GM21723 (cell line): Measurements from ENCODE around the gene LRRFIP2.
"Not testable (repeated sequence)": the region's sequence is repeated elsewhere in the genome, so short reads cannot be mapped to it uniquely, and the experiment has no call there.

Source experiments
- ATAC-seq: cut with Tn5 transposase; IDR thresholded peaks from one replicate; pipeline ENCODE4 v1.9.1; 2021; ENCODE audit warnings: mild to moderate bottlenecking, moderate library complexity; ENCODE audit not compliant: unreplicated experiment

Gene LRRFIP2

DNA sequence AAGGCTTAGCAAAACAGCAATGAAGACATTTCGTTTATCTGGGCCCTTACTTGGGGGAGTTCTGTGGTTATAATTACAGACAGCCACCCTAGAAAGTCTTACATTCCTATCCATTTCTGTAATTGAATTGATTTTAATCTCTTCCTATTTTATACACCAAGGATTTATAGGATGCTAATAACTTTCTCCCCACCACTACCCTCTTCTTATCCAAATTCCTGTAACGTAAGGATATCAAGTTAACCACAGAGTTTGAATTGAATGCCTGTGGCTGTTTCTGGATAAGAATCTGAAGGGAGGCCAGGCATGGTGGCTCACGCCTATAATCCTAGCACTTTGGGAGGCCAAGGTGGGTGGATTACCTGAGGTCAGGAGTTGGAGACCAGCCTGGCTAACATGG lies 102.5 kb downstream of the LRRFIP2 start:
- no peak for ATAC-seq

DNA sequence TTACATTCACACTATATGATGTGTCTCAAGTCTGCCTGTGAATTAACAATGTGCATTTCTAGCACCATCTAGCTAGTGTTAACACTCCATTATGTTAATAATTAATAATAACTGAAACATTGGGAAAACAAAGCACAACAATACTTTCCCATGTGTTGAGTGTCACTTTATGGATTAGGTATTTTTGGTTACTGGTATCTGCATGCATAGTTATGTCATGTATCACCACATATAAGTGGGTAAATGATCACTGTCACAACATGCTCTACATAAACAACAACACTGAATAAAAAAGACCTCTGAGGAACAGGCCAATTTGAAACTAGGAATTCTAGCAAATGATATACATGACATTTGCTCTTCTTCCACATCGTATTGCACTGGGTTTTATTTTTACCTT lies 106.4 kb downstream of the LRRFIP2 start:
- ATAC-seq, result no peak

- ATAC-seq, result no peak
Observed at GRCh38 chr3:37067577-37067976, 106.8 kb downstream of the LRRFIP2 start.

- no peak for ATAC-seq
Observed at GRCh38 chr3:37064747-37065146, 109.6 kb downstream of the LRRFIP2 start.

DNA sequence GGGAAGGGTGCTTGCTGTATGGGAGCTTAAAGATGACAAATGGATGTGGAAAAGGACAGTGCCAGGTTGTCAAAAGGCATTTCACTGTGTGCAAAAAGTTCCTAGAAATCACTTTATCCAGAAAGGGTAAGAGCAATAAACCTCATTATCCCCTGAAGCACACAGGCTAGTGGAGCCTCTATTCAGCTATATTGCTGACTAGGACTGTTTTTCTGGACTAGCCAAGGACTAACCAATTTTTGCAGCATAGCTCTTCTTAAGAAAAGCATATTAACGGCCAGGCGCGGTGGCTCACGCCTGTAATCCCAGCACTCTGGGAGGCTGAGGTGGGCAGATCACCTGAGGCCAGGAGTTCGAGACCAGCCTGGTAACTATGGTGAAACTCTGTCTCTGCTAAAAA lies 116.3 kb downstream of the LRRFIP2 start:
- ATAC-seq, result no peak

DNA sequence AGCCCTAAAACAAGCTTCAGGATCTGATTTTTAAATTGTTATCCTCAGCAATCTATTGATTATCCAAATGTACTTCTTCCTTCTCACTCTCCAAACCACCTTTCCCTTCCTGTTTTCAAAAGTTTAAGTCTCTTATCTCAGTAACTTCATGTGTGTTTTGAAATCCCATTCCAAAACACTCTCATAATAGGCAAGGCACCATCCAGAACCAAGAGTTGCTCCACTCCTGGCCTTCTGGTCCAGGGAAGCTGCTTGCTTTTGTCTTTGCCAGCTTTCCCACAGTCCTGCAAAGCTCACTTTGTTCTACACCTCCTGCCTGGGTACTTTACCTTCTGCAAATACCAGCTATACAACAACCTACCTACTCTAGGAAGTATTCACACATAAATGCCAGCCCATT lies 117.6 kb downstream of the LRRFIP2 start:
- no peak for ATAC-seq

GRCh38 chr3:37055077-37055476 lies 119.3 kb downstream of the LRRFIP2 start:
- not testable (repeated sequence) for ATAC-seq

DNA sequence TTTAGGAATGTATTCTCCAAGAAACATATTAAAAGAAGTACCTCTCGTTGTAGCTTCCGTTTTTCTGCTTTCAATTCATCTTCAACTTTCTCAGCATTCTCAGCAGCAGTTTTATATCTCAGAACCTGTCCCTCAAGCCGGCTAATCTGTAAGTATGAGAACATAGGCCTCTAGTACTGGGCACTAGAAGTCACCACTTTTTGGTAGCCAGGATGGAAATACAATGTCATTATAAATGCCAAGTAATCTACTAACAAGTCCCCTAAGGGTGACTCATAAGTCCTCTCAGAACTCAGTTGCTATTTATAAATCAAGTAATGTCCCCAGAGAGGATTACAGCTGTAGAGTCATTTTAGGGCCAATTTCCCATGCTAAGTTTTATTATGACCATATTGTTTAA lies 120.0 kb downstream of the LRRFIP2 start:
- ATAC-seq, result peak; percentile 82

DNA sequence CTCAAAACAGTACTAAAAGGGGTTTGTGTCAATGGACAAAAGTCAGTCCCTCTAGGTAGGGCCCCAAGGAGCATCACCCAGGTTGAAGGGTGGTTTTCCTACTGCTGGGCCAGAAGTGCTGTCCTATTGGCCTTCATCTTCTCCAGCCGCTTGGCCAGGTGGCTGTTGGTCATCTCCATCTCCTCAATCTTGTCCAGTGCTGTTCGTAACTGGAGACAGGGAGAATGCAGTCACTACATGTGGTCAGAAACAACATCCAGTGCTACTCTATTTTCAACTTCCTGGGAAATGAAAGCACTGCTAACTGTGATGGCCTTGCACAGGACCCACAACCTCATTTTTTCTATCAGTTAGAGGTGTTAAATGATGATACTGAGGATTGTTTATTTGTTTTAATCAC lies 120.6 kb downstream of the LRRFIP2 start:
- no peak for ATAC-seq

DNA sequence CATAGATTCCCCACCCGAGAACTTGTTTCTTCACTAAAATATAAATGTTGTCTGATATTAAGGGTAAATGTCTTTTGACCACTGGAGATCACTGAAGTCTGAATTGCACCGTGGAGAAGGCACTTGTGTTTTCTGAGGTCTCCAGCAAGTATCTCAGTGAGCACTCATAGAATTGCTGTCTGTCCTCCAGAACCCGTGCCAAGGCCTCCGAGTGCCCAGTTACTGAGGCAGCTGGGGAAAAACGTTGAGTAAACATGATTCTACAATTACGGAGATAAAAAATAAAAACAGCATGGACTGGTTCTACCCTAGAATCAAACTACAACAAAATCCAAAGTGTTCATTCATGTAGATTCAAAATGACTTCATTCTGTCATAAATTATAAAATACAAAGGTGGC lies 121.0 kb downstream of the LRRFIP2 start:
- no peak for ATAC-seq

- ATAC-seq, result no peak
Observed at GRCh38 chr3:37052860-37053259, 121.5 kb downstream of the LRRFIP2 start.

- no peak for ATAC-seq
Observed at GRCh38 chr3:37050282-37050681, 124.1 kb downstream of the LRRFIP2 start.

GRCh38 chr3:37042712-37043111 lies 131.7 kb downstream of the LRRFIP2 start:
- ATAC-seq, result not testable (repeated sequence)

DNA sequence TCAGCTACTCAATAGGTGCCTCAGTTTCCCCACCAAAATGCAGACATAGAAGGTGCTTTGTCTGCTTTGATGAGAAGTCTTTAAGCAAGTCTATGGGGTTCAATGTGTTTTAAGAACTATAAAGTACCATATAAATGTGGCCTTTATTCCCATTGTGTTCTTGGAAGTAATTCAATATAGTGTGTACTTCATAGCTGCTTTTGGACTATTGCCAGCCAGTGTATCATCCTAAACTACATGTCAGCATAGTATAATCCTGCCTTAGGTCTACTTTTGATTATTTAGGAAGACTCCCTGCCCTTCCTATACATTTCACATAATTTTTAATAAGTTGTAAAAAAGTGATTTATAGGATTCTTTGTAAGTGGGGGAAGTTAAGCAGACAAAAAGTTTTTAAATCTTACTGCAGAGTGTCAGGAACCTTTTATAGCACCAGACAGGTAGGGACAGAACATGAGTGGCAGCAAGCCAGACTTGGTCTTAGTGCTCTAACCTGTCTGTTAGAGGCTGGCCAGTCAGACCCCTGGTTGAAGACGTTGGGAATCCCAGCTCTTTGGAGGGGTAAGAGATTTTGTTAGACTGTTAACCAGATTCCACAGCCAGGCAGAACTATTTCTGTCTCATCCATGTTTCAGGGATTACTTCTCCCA lies 132.7 kb downstream of the LRRFIP2 start:
- ATAC-seq, result no peak

GRCh38 chr3:37040231-37040630 lies 134.2 kb downstream of the LRRFIP2 start:
- no peak for ATAC-seq

GRCh38 chr3:37039161-37039846 lies 135.1 kb downstream of the LRRFIP2 start:
- ATAC-seq, result no peak

DNA sequence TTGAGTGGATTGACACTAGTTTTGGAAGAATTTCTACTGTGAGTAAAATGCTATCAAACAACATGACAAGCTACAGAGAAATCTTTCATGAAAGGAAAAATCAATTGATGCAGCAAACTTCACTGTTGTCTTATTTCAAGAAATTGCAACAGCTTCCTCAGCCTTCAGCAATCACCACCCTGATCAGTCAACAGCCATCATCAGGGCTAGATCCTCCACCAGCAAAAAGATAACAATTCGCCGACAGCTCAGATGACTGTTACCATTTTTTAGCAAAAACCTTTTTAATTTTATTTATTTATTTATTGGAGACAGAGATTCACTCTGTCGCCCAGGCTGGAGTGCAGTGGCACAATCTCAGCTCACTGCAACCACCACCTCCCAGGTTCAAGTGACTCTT lies 137.0 kb downstream of the LRRFIP2 start:
- ATAC-seq, result no peak

- no peak for ATAC-seq
Observed at GRCh38 chr3:37032961-37033360, 141.4 kb downstream of the LRRFIP2 start.

DNA sequence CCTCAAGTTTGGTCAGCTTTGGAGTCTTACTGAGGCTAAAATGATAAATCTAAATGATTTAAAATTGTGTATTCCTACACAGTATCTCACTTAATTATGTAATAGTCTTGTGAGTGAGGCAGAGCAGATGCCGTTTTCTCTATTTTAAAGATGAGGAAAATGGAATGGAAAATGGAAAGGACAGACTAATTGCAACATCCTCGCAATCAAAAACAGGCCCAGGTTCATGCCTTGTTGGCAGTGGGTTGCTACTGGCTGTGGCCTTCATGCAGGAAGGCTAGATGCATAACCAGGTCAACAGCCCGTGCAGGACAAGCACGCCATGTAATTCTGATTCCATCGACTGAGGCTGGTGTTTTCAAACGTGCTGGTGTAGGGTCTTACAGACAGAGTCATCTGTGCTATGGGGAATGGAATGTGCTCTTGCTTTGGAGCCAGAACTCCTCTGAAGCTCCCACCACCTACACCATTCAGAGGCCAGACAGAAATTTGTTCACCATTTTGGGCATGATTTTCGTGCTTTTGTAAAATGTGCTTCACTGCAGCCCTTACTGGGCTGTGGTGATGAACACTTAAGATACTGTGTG lies 143.2 kb downstream of the LRRFIP2 start:
- no peak for ATAC-seq

DNA sequence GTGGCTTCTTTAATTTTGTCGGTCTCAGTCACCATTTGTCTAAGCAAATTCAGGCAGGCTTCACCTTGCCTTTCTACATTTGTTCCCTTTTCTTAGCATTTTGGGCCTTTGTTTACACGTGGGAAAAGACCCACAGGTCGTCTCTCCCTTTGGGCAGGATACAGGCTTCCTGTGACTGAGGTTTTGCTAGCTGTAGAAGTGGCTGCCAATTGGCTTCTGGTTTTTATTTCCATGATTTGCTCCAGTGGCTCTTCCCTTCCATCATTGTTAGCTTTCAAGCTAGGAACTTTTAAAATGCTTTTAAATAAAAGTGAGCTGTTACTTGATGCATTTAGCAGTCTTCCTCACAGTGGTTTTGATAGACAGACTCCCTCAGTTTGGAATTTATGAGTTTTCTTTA lies 143.8 kb downstream of the LRRFIP2 start:
- no peak for ATAC-seq

- ATAC-seq, result no peak
Observed at GRCh38 chr3:37029516-37030163, 144.7 kb downstream of the LRRFIP2 start.

GRCh38 chr3:37029111-37029510 lies 145.3 kb downstream of the LRRFIP2 start:
- no peak for ATAC-seq
